ENCODE results near the gene MLLT3. TPM values are rescaled to one million over a fixed set of nuclear protein-coding genes. Genes with fewer than 3 reads are reported as not detected.

The MLLT3 gene
- total and polyA plus RNA-seq, 2 of the 13 experiments (the other 11 are each of a cell fraction or from before 2014, with no cell fraction given), result 12.3 to 12.6 TPM

DNA sequence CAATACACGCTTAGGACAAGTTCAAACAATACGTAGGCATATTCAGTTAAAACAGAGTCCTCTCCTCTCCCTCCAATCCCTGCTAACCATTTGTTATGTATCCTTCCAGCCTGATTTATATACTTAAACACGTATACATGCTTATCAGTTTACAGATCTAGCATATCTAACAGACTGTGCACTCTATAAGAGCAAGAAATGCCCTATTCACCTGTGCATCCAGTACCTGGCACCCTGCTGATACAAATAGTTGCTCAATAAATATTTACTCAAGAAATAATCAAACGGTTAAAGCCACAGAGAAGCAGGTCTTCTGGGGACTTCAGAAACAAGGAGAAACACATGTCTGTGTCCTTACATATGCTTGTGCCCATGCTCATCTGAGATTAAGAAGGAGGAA, 55.9 kb downstream of the MLLT3 start:
- DNase-seq (ENCODE audit: low spot score) (no peak), FAIRE-seq (no peak), ATAC-seq (no peak)
- Histone ChIP-seq H3K27ac (ENCODE audit: extremely low read length, insufficient read depth, low read length) (no peak overlapping the region), H3K4me3 (replicated peaks in 1 of 3; ENCODE audit: insufficient read depth in 1 of 3, low read depth in 2 of 3, low read length in 3 of 3) (no peak overlapping the region), H4K20me1 (ENCODE audit: insufficient read depth, low read length) (no peaks in the 10 kb centered on the region), H3K27me3 (ENCODE audit: control insufficient read depth in 1 of 2, insufficient read depth in 2 of 2, low read length in 2 of 2) (no peaks in the 10 kb centered on the region), H3K4me1 (ENCODE audit: insufficient read depth, low read length) (peaks cover 32% of the 10 kb centered on the region), H3K9ac (ENCODE audit: insufficient read depth, low read depth, low read length) (no peak overlapping the region), H3K4me2 (ENCODE audit: low read depth, low read length) (no peak overlapping the region), H2AFZ (ENCODE audit: low read length) (no peak overlapping the region), H3K9me3 (ENCODE audit: low read length) (no peaks in the 10 kb centered on the region), H3K36me3 (replicated peaks in 1 of 2; ENCODE audit: control insufficient read depth in 1 of 2, insufficient read depth in 2 of 2, low read length in 2 of 2) (no peaks in the 10 kb centered on the region), H3K79me2 (ENCODE audit: insufficient read depth, low read length) (no peaks in the 10 kb centered on the region)
- CTCF ChIA-PET (ENCODE audit: low intra/inter-chr PET ratio, low total read pairs), result no interaction called here
- intact Hi-C loops (cut with micrococcal nuclease; ENCODE audit: unreplicated experiment), result no loop called here
- BruUV-seq (replicated peaks), result no TSS peak
- POLR2A ChIA-PET, result no interaction called here
- in situ Hi-C loops (cut with HindIII; ENCODE audit: extremely low pct_ligation_motif_present, low pct_unique_long_range_greater_than_20kb), result loop anchor here (10.0 kb wide), 1 partner anchor 58 kb away; the partner anchor contains the start of gene MLLT3
- WGBS (ENCODE audit: low lambda C conversion rate), result 53% methylated on average over 4 of the region's 4 CpGs
- TF ChIP-seq, protein P1, sequence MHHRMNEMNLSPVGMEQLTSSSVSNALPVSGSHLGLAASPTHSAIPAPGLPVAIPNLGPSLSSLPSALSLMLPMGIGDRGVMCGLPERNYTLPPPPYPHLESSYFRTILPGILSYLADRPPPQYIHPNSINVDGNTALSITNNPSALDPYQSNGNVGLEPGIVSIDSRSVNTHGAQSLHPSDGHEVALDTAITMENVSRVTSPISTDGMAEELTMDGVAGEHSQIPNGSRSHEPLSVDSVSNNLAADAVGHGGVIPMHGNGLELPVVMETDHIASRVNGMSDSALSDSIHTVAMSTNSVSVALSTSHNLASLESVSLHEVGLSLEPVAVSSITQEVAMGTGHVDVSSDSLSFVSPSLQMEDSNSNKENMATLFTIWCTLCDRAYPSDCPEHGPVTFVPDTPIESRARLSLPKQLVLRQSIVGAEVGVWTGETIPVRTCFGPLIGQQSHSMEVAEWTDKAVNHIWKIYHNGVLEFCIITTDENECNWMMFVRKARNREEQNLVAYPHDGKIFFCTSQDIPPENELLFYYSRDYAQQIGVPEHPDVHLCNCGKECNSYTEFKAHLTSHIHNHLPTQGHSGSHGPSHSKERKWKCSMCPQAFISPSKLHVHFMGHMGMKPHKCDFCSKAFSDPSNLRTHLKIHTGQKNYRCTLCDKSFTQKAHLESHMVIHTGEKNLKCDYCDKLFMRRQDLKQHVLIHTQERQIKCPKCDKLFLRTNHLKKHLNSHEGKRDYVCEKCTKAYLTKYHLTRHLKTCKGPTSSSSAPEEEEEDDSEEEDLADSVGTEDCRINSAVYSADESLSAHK (CRISPR knock-in tag; IDR thresholded peaks at IDR 0.05; ENCODE audit: borderline replicate concordance), result no peak
- no peak for TF ChIP-seq ZNF12 (CRISPR knock-in tag; IDR thresholded peaks at IDR 0.05)
- TF ChIP-seq, protein P2, sequence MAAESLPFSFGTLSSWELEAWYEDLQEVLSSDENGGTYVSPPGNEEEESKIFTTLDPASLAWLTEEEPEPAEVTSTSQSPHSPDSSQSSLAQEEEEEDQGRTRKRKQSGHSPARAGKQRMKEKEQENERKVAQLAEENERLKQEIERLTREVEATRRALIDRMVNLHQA (CRISPR knock-in tag; IDR thresholded peaks at IDR 0.05), result no peak
- TF ChIP-seq PAF1 (CRISPR knock-in tag; IDR thresholded peaks at IDR 0.05), result no peak
- TF ChIP-seq PAX8 (CRISPR knock-in tag; IDR thresholded peaks at IDR 0.05; ENCODE audit: borderline replicate concordance), result no peak
- TF ChIP-seq, protein P3, sequence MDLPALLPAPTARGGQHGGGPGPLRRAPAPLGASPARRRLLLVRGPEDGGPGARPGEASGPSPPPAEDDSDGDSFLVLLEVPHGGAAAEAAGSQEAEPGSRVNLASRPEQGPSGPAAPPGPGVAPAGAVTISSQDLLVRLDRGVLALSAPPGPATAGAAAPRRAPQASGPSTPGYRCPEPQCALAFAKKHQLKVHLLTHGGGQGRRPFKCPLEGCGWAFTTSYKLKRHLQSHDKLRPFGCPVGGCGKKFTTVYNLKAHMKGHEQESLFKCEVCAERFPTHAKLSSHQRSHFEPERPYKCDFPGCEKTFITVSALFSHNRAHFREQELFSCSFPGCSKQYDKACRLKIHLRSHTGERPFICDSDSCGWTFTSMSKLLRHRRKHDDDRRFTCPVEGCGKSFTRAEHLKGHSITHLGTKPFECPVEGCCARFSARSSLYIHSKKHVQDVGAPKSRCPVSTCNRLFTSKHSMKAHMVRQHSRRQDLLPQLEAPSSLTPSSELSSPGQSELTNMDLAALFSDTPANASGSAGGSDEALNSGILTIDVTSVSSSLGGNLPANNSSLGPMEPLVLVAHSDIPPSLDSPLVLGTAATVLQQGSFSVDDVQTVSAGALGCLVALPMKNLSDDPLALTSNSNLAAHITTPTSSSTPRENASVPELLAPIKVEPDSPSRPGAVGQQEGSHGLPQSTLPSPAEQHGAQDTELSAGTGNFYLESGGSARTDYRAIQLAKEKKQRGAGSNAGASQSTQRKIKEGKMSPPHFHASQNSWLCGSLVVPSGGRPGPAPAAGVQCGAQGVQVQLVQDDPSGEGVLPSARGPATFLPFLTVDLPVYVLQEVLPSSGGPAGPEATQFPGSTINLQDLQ (CRISPR knock-in tag; IDR thresholded peaks at IDR 0.05), result no peak
- TF ChIP-seq SMAD9 (CRISPR knock-in tag; IDR thresholded peaks at IDR 0.05), result no peak
- no peak for TF ChIP-seq RAD21 (CRISPR knock-in tag; IDR thresholded peaks at IDR 0.05)
- TF ChIP-seq, protein P4, sequence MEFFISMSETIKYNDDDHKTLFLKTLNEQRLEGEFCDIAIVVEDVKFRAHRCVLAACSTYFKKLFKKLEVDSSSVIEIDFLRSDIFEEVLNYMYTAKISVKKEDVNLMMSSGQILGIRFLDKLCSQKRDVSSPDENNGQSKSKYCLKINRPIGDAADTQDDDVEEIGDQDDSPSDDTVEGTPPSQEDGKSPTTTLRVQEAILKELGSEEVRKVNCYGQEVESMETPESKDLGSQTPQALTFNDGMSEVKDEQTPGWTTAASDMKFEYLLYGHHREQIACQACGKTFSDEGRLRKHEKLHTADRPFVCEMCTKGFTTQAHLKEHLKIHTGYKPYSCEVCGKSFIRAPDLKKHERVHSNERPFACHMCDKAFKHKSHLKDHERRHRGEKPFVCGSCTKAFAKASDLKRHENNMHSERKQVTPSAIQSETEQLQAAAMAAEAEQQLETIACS (CRISPR knock-in tag; IDR thresholded peaks at IDR 0.05), result no peak
- TF ChIP-seq ZFYVE20 (CRISPR knock-in tag; IDR thresholded peaks at IDR 0.05; ENCODE audit: borderline replicate concordance, low read depth), result no peak
- no peak for TF ChIP-seq ZNF232 (CRISPR knock-in tag; IDR thresholded peaks at IDR 0.05; ENCODE audit: borderline replicate concordance)
- TF ChIP-seq NCOA5 (CRISPR knock-in tag; IDR thresholded peaks at IDR 0.05), result no peak
- TF ChIP-seq, protein P5, sequence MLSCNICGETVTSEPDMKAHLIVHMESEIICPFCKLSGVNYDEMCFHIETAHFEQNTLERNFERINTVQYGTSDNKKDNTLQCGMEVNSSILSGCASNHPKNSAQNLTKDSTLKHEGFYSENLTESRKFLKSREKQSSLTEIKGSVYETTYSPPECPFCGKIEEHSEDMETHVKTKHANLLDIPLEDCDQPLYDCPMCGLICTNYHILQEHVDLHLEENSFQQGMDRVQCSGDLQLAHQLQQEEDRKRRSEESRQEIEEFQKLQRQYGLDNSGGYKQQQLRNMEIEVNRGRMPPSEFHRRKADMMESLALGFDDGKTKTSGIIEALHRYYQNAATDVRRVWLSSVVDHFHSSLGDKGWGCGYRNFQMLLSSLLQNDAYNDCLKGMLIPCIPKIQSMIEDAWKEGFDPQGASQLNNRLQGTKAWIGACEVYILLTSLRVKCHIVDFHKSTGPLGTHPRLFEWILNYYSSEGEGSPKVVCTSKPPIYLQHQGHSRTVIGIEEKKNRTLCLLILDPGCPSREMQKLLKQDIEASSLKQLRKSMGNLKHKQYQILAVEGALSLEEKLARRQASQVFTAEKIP (CRISPR knock-in tag; IDR thresholded peaks at IDR 0.05; ENCODE audit: borderline replicate concordance), result no peak

Data from HepG2 (cell line).